K562 (cell line): ENCODE results near the gene CDC14A. TPM values are rescaled to one million over a fixed set of nuclear protein-coding genes. Genes with fewer than 3 reads are reported as not detected.

Experiments used
- ARID1B ChIP-seq: fragments of 450-650 bp; IDR thresholded peaks from 2 replicates; pipeline ENCODE4 v1.6.1; 2016; ENCODE audit warnings: antibody characterized with exemption, mild to moderate bottlenecking, inconsistent platforms
- DPF2 ChIP-seq: fragments of 450-650 bp; IDR thresholded peaks from 2 replicates; pipeline ENCODE4 v1.6.1; 2016
- HOXB6 ChIP-seq: fragments of 250-450 bp; sonication (Bioruptor Pico); IDR thresholded peaks from 2 replicates; pipeline ENCODE4 v1.5.1; 2022; ENCODE audit warnings: mild to moderate bottlenecking, borderline replicate concordance
- MEIS2 ChIP-seq: fragments of 450-650 bp; IDR thresholded peaks from 2 replicates; pipeline ENCODE4 v1.6.1; 2014; ENCODE audit warnings: mild to moderate bottlenecking; ENCODE audit not compliant: partially characterized antibody
- MYC ChIP-seq, 2 experiments: fragments of 250-450 bp in 1 of 2; sonication (Bioruptor Pico) in 1 of 2; IDR thresholded peaks; 2 replicates each; pipeline versions ENCODE4 v1.5.1 to v1.6.1; 2012 to 2021; ENCODE audit warnings: low read depth in 2 of 2, borderline replicate concordance in 1 of 2, improper control_type of control experiment in 1 of 2, low read length in 1 of 2, mild to moderate bottlenecking in 1 of 2, moderate library complexity in 1 of 2
- SAFB ChIP-seq: fragments of 200-400 bp; formaldehyde crosslinking; IDR thresholded peaks from 2 replicates; pipeline ENCODE4 v1.6.1; 2017; ENCODE audit warnings: low read depth, low read length, borderline replicate concordance
- SMARCE1 ChIP-seq: fragments of 450-650 bp; IDR thresholded peaks from 2 replicates; pipeline ENCODE4 v1.7.1; 2016; ENCODE audit warnings: mild to moderate bottlenecking
- TOE1 ChIP-seq, 2 experiments: fragments of 450-650 bp in 1 of 2; sonication (generic) in 1 of 2; formaldehyde crosslinking in 1 of 2; IDR thresholded peaks; 2 replicates each; pipeline versions ENCODE4 v1.7.1 to v1.8.0; 2016 to 2022; ENCODE audit warnings: borderline replicate concordance in 2 of 2, mild to moderate bottlenecking in 2 of 2, antibody characterized with exemption in 1 of 2, inconsistent platforms in 1 of 2, low read depth in 1 of 2, missing genetic modification reagents in 1 of 2, moderate library complexity in 1 of 2
- ZEB2 ChIP-seq: fragments of 450-650 bp; IDR thresholded peaks from 2 replicates; pipeline ENCODE4 v1.6.1; 2016
- ZMIZ1 ChIP-seq, 2 experiments: fragments of 150-350 bp in 1 of 2; IDR thresholded peaks; 2 replicates each; pipeline ENCODE4 v1.6.1; 2012 to 2016; ENCODE audit warnings: low read depth in 2 of 2, low read length in 2 of 2, mild to moderate bottlenecking in 1 of 2, moderate library complexity in 1 of 2
- ZNF41 ChIP-seq: fragments of 250-450 bp; sonication (Bioruptor Pico); conservative IDR thresholded peaks from 2 replicates; pipeline ENCODE4 v1.4.0; 2020; ENCODE audit warnings: mild to moderate bottlenecking
- ZNF75A ChIP-seq: fragments of 450-650 bp; formaldehyde crosslinking; IDR thresholded peaks from 2 replicates; pipeline ENCODE4 v1.4.0; 2020; ENCODE audit warnings: mild to moderate bottlenecking
- polyA plus RNA-seq, 8 experiments: library from polyadenylated mRNA; depleted of rRNA in 4 of 8; stranded (reverse) in 5 of 8; unstranded in 3 of 8; fragments of >200 nt; fragmentation: Nextera tagmentation in 2 of 8; fragmentation: Illumina TruSeq in 1 of 8; extraction: Ambion mirVana in 2 of 8; extraction: Trizol in 1 of 8; gene quantifications; 2 replicates each; pipeline versions ENCODE4 v1.2.1 to v1.2.3, GENCODE V29; 2011 to 2014; ENCODE audit warnings: inconsistent platforms in 1 of 8, missing spikeins in 1 of 8
- total RNA-seq, 7 experiments: library from RNA; depleted of rRNA in 6 of 7; stranded (reverse); fragments of >200 nt in 6 of 7; fragmentation: Illumina TruSeq in 2 of 7; extraction: Trizol in 2 of 7; gene quantifications; 2 replicates each; pipeline versions ENCODE4 v1.2.1 to v1.2.3, GENCODE V29; 2011 to 2021; ENCODE audit warnings: low replicate concordance in 1 of 7
- TF ChIP-seq, protein P1 (sequence below): fragments of 450-650 bp; formaldehyde crosslinking; IDR thresholded peaks from 2 replicates; pipeline ENCODE4 v1.4.0; 2020; ENCODE audit warnings: mild to moderate bottlenecking, mixed read lengths
- TF ChIP-seq, protein P2 (sequence below): sonication (generic); formaldehyde crosslinking; IDR thresholded peaks from 2 replicates; pipeline ENCODE4 v1.8.0; 2023; ENCODE audit warnings: mild to moderate bottlenecking, missing genetic modification reagents

Gene CDC14A
- total and polyA plus RNA-seq, 9 of the 15 experiments (the other 6 are each of a cell fraction or from before 2014, with no cell fraction given), result 17.0 to 74.3 (median 33.4) TPM

- 0 out of 4 replicates have a peak, but pooled peaks of 1 of the 2 experiments have one; percentile 32 for TF ChIP-seq ZMIZ1 (IDR thresholded peaks at IDR 0.05; ENCODE audit: low read depth in 2 of 2, low read length in 2 of 2)
- TF ChIP-seq ZNF75A (CRISPR knock-in tag), result peak; percentile 74
- TF ChIP-seq, protein P1, sequence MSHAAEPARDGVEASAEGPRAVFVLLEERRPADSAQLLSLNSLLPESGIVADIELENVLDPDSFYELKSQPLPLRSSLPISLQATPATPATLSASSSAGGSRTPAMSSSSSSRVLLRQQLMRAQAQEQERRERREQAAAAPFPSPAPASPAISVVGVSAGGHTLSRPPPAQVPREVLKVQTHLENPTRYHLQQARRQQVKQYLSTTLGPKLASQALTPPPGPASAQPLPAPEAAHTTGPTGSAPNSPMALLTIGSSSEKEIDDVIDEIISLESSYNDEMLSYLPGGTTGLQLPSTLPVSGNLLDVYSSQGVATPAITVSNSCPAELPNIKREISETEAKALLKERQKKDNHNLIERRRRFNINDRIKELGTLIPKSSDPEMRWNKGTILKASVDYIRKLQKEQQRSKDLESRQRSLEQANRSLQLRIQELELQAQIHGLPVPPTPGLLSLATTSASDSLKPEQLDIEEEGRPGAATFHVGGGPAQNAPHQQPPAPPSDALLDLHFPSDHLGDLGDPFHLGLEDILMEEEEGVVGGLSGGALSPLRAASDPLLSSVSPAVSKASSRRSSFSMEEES (CRISPR knock-in tag), result peak; percentile 55
- peak; percentile 88 for TF ChIP-seq DPF2
- peak; percentile 80 for TF ChIP-seq MYC (IDR thresholded peaks at IDR 0.05; ENCODE audit: low read depth, low read length)
- no peak for TF ChIP-seq MYC (CRISPR knock-in tag; IDR thresholded peaks at IDR 0.05; ENCODE audit: borderline replicate concordance, low read depth)
- TF ChIP-seq ZEB2, result peak; percentile 71; the same call in 1 of the 2 replicates
- TF ChIP-seq MEIS2, result peak; percentile 94
- TF ChIP-seq SAFB, result no peak
- peak; percentile 83 for TF ChIP-seq ARID1B
- TF ChIP-seq, protein P2, sequence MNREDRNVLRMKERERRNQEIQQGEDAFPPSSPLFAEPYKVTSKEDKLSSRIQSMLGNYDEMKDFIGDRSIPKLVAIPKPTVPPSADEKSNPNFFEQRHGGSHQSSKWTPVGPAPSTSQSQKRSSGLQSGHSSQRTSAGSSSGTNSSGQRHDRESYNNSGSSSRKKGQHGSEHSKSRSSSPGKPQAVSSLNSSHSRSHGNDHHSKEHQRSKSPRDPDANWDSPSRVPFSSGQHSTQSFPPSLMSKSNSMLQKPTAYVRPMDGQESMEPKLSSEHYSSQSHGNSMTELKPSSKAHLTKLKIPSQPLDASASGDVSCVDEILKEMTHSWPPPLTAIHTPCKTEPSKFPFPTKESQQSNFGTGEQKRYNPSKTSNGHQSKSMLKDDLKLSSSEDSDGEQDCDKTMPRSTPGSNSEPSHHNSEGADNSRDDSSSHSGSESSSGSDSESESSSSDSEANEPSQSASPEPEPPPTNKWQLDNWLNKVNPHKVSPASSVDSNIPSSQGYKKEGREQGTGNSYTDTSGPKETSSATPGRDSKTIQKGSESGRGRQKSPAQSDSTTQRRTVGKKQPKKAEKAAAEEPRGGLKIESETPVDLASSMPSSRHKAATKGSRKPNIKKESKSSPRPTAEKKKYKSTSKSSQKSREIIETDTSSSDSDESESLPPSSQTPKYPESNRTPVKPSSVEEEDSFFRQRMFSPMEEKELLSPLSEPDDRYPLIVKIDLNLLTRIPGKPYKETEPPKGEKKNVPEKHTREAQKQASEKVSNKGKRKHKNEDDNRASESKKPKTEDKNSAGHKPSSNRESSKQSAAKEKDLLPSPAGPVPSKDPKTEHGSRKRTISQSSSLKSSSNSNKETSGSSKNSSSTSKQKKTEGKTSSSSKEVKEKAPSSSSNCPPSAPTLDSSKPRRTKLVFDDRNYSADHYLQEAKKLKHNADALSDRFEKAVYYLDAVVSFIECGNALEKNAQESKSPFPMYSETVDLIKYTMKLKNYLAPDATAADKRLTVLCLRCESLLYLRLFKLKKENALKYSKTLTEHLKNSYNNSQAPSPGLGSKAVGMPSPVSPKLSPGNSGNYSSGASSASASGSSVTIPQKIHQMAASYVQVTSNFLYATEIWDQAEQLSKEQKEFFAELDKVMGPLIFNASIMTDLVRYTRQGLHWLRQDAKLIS (CRISPR knock-in tag), result 0 out of 2 replicates have a peak, but pooled peaks have one; percentile 24
- TF ChIP-seq ZNF41 (CRISPR knock-in tag), result no peak
- peak; percentile 66; the same call in 1 of the 2 replicates for TF ChIP-seq TOE1 (IDR thresholded peaks at IDR 0.05; ENCODE audit: borderline replicate concordance)
- no peak for TF ChIP-seq TOE1 (CRISPR knock-in tag; IDR thresholded peaks at IDR 0.05; ENCODE audit: borderline replicate concordance, low read depth)
- peak; percentile 86 for TF ChIP-seq SMARCE1
- TF ChIP-seq HOXB6, result no peak
Measured at GRCh38 chr1:100440075-100440809, 87.9 kb downstream of the CDC14A start (continued).
